H1 (cell line): ENCODE measurements around the gene TRIM29. TPM values are rescaled to one million over a fixed set of nuclear protein-coding genes. Genes with fewer than 3 reads are reported as not detected.
A peak's percentile ranks its signal among the peaks of the same experiment; 100 is the strongest.

Experiments
- RAD21 ChIP-seq, 2 experiments: IDR thresholded peaks in 1 of 2; conservative IDR thresholded peaks in 1 of 2; 2 replicates each; pipeline ENCODE4 v1.6.1; 2011; ENCODE audit warnings: low read depth in 2 of 2, low read length in 2 of 2, improper control_type of control experiment in 1 of 2, inconsistent platforms in 1 of 2, mild to moderate bottlenecking in 1 of 2, moderate library complexity in 1 of 2
- SIN3A ChIP-seq, 2 experiments: IDR thresholded peaks in 1 of 2; conservative IDR thresholded peaks in 1 of 2; 2 replicates each; pipeline ENCODE4 v1.6.1; 2011 to 2012; ENCODE audit warnings: low read length in 2 of 2, improper control_type of control experiment in 1 of 2, low read depth in 1 of 2, mild to moderate bottlenecking in 1 of 2
- SUZ12 ChIP-seq: fragments of 200-600 bp; sonication (generic); IDR thresholded peaks from 2 replicates; pipeline ENCODE4 v1.6.1; 2012; ENCODE audit warnings: mild to moderate bottlenecking, inconsistent platforms, low read length, moderate library complexity, mixed read lengths
- polyA plus RNA-seq, 7 experiments: library from polyadenylated mRNA; depleted of rRNA in 3 of 7; stranded (reverse) in 5 of 7; unstranded in 2 of 7; fragments of >200 nt in 5 of 7; fragments of 200-250 nt in 2 of 7; gene quantifications; 1 replicate in 5 of 7; 2 replicates in 1 of 7; 4 replicates in 1 of 7; pipeline versions ENCODE4 v1.2.1 to v1.2.3, GENCODE V29; 2011 to 2013; ENCODE audit warnings: missing spikeins in 2 of 7, mixed read lengths in 2 of 7
- total RNA-seq: library from RNA; stranded (reverse); fragmentation: NEBNext Ultra II Directional; extraction: Animal tissue kit (Norgen Biotek cat#: 25700); gene quantifications from 2 replicates; pipeline ENCODE4 v1.2.1, GENCODE V29; 2021
- TF ChIP-seq, protein P1 (sequence below): IDR thresholded peaks from 2 replicates; pipeline ENCODE4 v1.6.1; 2012; ENCODE audit warnings: low read length, inconsistent platforms

Gene TRIM29
- total and polyA plus RNA-seq, 2 of the 8 experiments (the other 6 are each of a cell fraction or from before 2014, with no cell fraction given) = 0.17 to 0.43 TPM

DNA sequence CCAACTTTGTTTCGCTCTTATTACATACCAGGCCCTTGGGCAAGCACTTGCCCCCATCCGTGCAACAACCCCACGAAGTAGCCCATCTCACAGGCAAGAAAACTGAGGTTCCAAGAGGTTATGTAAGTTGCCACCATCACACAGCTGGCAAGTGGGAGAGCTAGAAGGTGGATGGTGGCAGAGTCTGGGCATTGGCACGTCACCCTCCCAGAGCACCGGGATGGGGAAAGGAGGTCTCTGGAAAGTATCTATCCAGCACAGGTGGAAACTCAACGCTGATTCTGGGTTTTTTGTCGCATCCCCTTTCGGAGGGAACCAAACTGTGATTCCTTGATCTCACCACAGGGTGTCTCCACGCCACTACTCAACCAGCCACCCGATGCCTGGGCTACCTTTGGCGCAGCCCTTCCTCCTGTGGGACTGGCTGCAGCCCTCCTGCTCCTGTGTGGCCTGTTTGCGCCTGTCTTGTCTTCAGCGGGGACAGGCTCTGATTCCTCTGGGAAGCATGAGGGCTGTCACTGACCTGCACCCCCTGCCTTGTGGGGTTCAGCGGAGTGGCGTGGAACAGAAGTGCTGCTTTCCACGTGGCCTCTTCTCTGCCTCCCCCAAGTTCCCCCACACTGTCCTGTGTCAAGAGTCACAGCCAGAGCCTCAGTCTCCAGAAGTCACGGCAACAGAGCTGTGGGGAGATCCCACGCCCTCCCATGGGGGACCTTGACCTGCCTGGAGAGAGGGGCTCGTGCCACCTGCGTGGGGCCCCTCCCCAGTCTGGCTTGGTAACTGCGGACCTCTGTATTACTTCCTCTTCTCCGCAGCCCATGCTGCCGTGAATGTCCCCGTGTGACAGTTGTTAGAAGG lies 34.4 kb upstream of the TRIM29 start (continued):
- TF ChIP-seq, protein P1, sequence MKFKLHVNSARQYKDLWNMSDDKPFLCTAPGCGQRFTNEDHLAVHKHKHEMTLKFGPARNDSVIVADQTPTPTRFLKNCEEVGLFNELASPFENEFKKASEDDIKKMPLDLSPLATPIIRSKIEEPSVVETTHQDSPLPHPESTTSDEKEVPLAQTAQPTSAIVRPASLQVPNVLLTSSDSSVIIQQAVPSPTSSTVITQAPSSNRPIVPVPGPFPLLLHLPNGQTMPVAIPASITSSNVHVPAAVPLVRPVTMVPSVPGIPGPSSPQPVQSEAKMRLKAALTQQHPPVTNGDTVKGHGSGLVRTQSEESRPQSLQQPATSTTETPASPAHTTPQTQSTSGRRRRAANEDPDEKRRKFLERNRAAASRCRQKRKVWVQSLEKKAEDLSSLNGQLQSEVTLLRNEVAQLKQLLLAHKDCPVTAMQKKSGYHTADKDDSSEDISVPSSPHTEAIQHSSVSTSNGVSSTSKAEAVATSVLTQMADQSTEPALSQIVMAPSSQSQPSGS = no peak
- TF ChIP-seq SIN3A (conservative IDR thresholded peaks at IDR 0.05 in 1 of 2, IDR thresholded peaks at IDR 0.05 in 1 of 2; ENCODE audit: low read depth in 1 of 2, low read length in 2 of 2) (0 out of 4 replicates have a peak, but pooled peaks of 1 of the 2 experiments have one; percentile 43), RAD21 (IDR thresholded peaks at IDR 0.05 in 1 of 2, conservative IDR thresholded peaks at IDR 0.05 in 1 of 2; ENCODE audit: low read depth in 2 of 2, low read length in 2 of 2) (peak; percentile 99), SUZ12 (no peak)
- TF ChIP-seq, all 59 proteins: peak for 5
